Suprapubic skin (tissue), 4 donors: ENCODE data around the gene KRTAP20-1. TPM values are rescaled to one million over a fixed set of nuclear protein-coding genes. Genes with fewer than 3 reads are reported as not detected.

Experiments used
- DNase-seq, 2 donors: peaks; one replicate each; pipeline ENCODE4 v3.0.0-alpha.2; 2019; ENCODE audit warnings: low spot score in 2 of 2
- H3K27ac ChIP-seq: fragments of 200-600 bp; sonication (generic); one replicate; pipeline ENCODE4 v1.5.1; 2019
- H3K27me3 ChIP-seq: fragments of 200-600 bp; sonication (generic); one replicate; pipeline ENCODE4 v1.5.1; 2019
- H3K36me3 ChIP-seq: fragments of 200-600 bp; sonication (generic); one replicate; pipeline ENCODE4 v1.5.1; 2019
- H3K4me1 ChIP-seq: fragments of 200-600 bp; sonication (generic); one replicate; pipeline ENCODE4 v1.5.1; 2019
- H3K4me3 ChIP-seq: fragments of 200-600 bp; sonication (generic); one replicate; pipeline ENCODE4 v1.5.1; 2019; ENCODE audit warnings: mild to moderate bottlenecking
- H3K9me3 ChIP-seq: fragments of 200-600 bp; sonication (generic); one replicate; pipeline ENCODE4 v1.5.1; 2019
- CTCF ChIP-seq, 2 donors: fragments of 200-600 bp in 1 of 2; fragments of 450-650 bp in 1 of 2; sonication (generic) in 1 of 2; IDR thresholded peaks; one replicate each; pipeline ENCODE4 v1.5.1; 2016 to 2019; ENCODE audit warnings: antibody characterized with exemption in 2 of 2, mild to moderate bottlenecking in 1 of 2, moderate library complexity in 1 of 2
- EP300 ChIP-seq: sonication (generic); formaldehyde crosslinking; IDR thresholded peaks from one replicate; pipeline ENCODE4 v1.6.1; 2017; ENCODE audit warnings: antibody characterized with exemption
- POLR2A ChIP-seq, 2 donors: fragments of 450-650 bp; IDR thresholded peaks; one replicate each; pipeline ENCODE4 v1.6.1; 2017; ENCODE audit warnings: antibody characterized with exemption in 2 of 2, mild to moderate bottlenecking in 2 of 2, moderate library complexity in 2 of 2
- POLR2AphosphoS5 ChIP-seq, 3 donors: sonication (generic); formaldehyde crosslinking; IDR thresholded peaks; one replicate each; pipeline ENCODE4 v1.6.1; 2017; ENCODE audit warnings: antibody characterized with exemption in 3 of 3
- WGBS: methylation state at CpG from one replicate; pipeline ENCODE4 v1.1.5; 2018; 5-methylcytosine and 5-hydroxymethylcytosine counted together
- total RNA-seq, 4 donors: library from RNA; depleted of rRNA; stranded (reverse); fragments of >200 nt; gene quantifications; one replicate each; pipeline ENCODE4 v1.1.0, GENCODE V29; 2016

KRTAP20-1 gene
- total RNA-seq, 4 donors from 2014 or later: not detected

GRCh38 chr21:30582870-30583269, 33.4 kb upstream of the KRTAP20-1 start:
- no peak overlapping the region for H3K27ac ChIP-seq
- H3K9me3 ChIP-seq: no peaks in the 10 kb centered on the region
- H3K4me1 ChIP-seq: no peaks in the 10 kb centered on the region
- H3K4me3 ChIP-seq: no peak overlapping the region
- no peaks in the 10 kb centered on the region for H3K27me3 ChIP-seq
- TF ChIP-seq CTCF (IDR thresholded peaks at IDR 0.05) (no peak), POLR2A (IDR thresholded peaks at IDR 0.05) (no peak), EP300 (no peak), POLR2AphosphoS5 (IDR thresholded peaks at IDR 0.05) (no peak)
- no peaks in the 10 kb centered on the region for H3K36me3 ChIP-seq
- DNase-seq: no peak
- 69% methylated on average over 1 of the region's 1 CpG for whole genome bisulfite sequencing

DNA sequence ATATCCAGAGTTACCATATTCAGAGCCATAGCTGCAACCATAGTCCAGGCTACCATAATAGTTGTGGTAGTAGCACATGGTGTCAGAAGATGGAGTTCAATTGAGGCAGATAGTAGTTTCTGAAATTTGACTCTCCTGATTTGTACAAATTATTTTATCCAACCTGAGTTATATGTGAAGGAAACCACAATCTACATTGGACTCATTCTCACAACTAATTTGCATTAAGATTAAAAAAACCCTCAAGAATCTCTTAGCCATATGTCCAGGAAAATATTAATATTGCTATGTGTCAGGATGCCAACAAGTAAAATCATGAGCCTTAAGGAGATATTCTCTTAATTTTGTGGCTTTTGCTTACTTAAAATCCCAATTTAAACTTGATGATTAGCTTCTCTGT, 25.9 kb upstream of the KRTAP20-1 start, which contains the start of gene KRTAP22-2:
TSS of gene KRTAP22-2 (minus strand) at position 101 of the 400 bp plus-strand sequence.
- no peaks in the 10 kb centered on the region for H3K9me3 ChIP-seq
- H3K4me1 ChIP-seq: no peaks in the 10 kb centered on the region
- no peak within 1 kb of the TSS for H3K4me3 ChIP-seq
- H3K27ac ChIP-seq: no peak within 1 kb of the TSS
- no peak for TF ChIP-seq POLR2AphosphoS5 (IDR thresholded peaks at IDR 0.05)
- no peak for TF ChIP-seq POLR2A (IDR thresholded peaks at IDR 0.05)
- TF ChIP-seq CTCF (IDR thresholded peaks at IDR 0.05): no peak
- TF ChIP-seq EP300: no peak
- no peaks in the 10 kb centered on the region for H3K36me3 ChIP-seq
- H3K27me3 ChIP-seq: no peaks in the 10 kb centered on the region
- no peak for DNase-seq

DNA sequence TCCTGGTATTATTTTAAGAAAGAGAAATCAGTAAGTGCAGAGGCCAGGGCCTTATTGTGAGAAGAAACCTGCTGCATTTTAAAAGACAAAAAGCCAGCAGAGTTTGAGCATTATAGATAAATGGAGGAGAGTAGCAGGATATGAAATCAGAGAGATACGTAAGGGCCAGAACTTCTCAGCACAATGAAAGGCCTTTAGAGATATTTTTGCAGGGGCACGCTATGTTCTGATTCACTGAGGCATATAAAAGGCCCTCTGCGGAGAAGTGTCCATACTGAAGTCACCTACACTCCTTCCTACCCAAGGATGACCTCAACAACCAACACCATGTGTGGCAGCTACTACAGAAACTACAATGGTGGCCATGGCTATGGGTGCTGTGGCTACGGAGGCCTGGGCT, 24.1 kb upstream of the KRTAP20-1 start, which contains the start of gene KRTAP6-3:
TSS of gene KRTAP6-3 (plus strand) at position 301 of the 400 bp plus-strand sequence. CDS start at position 307, 6 bp downstream.
- no peaks in the 10 kb centered on the region for H3K9me3 ChIP-seq
- H3K27me3 ChIP-seq: no peaks in the 10 kb centered on the region
- DNase-seq: no peak
- no peaks in the 10 kb centered on the region for H3K4me1 ChIP-seq
- H3K36me3 ChIP-seq: no peaks in the 10 kb centered on the region
- 91% methylated on average over 4 of the region's 4 CpGs for WGBS
- no peak within 1 kb of the TSS for H3K4me3 ChIP-seq
- TF ChIP-seq POLR2AphosphoS5 (IDR thresholded peaks at IDR 0.05): no peak
- TF ChIP-seq POLR2A (IDR thresholded peaks at IDR 0.05): no peak
- TF ChIP-seq EP300: no peak
- TF ChIP-seq CTCF (IDR thresholded peaks at IDR 0.05): no peak
- no peak within 1 kb of the TSS for H3K27ac ChIP-seq

DNA sequence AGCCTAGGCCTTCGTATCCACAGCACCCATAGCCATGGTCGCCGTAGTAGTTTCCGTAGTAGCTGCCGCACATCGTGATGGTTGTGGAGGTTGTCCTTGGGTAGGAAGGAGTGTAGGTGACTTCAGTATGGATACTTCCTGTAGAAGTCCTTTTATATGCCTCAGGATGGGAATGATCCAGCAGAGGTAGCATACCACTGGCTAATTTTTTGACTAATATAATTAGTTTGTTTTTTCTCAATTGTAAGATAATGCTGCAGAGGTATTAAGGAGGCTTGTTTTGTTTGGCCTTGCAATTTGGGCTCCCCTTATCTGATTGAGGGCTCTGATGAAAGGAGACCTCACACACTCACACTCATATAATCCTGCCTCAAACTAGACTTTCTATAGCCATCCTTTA, 17.4 kb upstream of the KRTAP20-1 start, which contains the start of gene KRTAP6-2:
TSS of gene KRTAP6-2 (minus strand) at position 101 of the 400 bp plus-strand sequence. CDS start at position 73, 28 bp downstream.
- WGBS: 92% methylated on average over 6 of the region's 6 CpGs
- no peak for DNase-seq

GRCh38 chr21:30600787-30601186, 15.4 kb upstream of the KRTAP20-1 start, which contains the start of gene KRTAP22-1:
Gene KRTAP22-1 (plus strand): TSS chr21:30601087.
- no peaks in the 10 kb centered on the region for H3K27me3 ChIP-seq
- DNase-seq: no peak
- no peaks in the 10 kb centered on the region for H3K9me3 ChIP-seq
- TF ChIP-seq EP300 (no peak), CTCF (IDR thresholded peaks at IDR 0.05) (no peak), POLR2A (IDR thresholded peaks at IDR 0.05) (no peak), POLR2AphosphoS5 (IDR thresholded peaks at IDR 0.05) (no peak)
- no peak within 1 kb of the TSS for H3K27ac ChIP-seq
- H3K4me1 ChIP-seq: no peaks in the 10 kb centered on the region
- no peaks in the 10 kb centered on the region for H3K36me3 ChIP-seq
- no peak within 1 kb of the TSS for H3K4me3 ChIP-seq
- 90% methylated on average over 1 of the region's 1 CpG for WGBS

More for the DNA sequence above, 17.4 kb upstream of the KRTAP20-1 start, which contains the start of gene KRTAP6-2:
- Histone ChIP-seq H3K4me3 (no peak within 1 kb of the TSS), H3K4me1 (no peaks in the 10 kb centered on the region), H3K9me3 (no peaks in the 10 kb centered on the region), H3K36me3 (no peaks in the 10 kb centered on the region), H3K27me3 (no peaks in the 10 kb centered on the region), H3K27ac (no peak within 1 kb of the TSS)
- no peak for TF ChIP-seq POLR2AphosphoS5 (IDR thresholded peaks at IDR 0.05)
- TF ChIP-seq CTCF (IDR thresholded peaks at IDR 0.05): no peak
- TF ChIP-seq POLR2A (IDR thresholded peaks at IDR 0.05): no peak
- TF ChIP-seq EP300: no peak
